Nephron (organoid): ENCODE measurements around the gene PARD3.

Source experiments
- H3K27ac Mint-ChIP-seq, 3 experiments: 2 replicates each; pipeline ENCODE4 v1.8.0; 2020; ENCODE audit warnings: mixed read lengths in 3 of 3, mild to moderate bottlenecking in 2 of 3, moderate library complexity in 1 of 3
- H3K27me3 Mint-ChIP-seq: 2 replicates; pipeline ENCODE4 v1.8.0; 2021; ENCODE audit warnings: low read depth, mild to moderate bottlenecking, moderate library complexity, mixed read lengths
- H3K36me3 Mint-ChIP-seq: 2 replicates; pipeline ENCODE4 v1.8.0; 2020; ENCODE audit warnings: low read depth, mixed read lengths
- H3K4me1 Mint-ChIP-seq: 2 replicates; pipeline ENCODE4 v1.8.0; 2020; ENCODE audit warnings: mixed read lengths
- H3K4me3 Mint-ChIP-seq, 3 experiments: 2 replicates each; pipeline ENCODE4 v1.8.0; 2020; ENCODE audit warnings: mild to moderate bottlenecking in 3 of 3, mixed read lengths in 3 of 3, moderate library complexity in 2 of 3
- H3K9me3 Mint-ChIP-seq: 2 replicates; pipeline ENCODE4 v1.8.0; 2020; ENCODE audit warnings: mixed read lengths
- CTCF ChIP-seq, 3 experiments: fragments of 200-600 bp; sonication (generic); IDR thresholded peaks; one replicate each; pipeline ENCODE4 v1.5.0; 2021; ENCODE audit warnings: antibody characterized with exemption in 3 of 3; ENCODE audit not compliant: unreplicated experiment in 3 of 3

PARD3 gene

GRCh38 chr10:34166354-34166753 lies 648.7 kb downstream of the PARD3 start:
- H3K27ac Mint-ChIP-seq, result peak overlapping the region in 2 of 3 experiments; percentile 13 to 30
- no peaks in the 10 kb centered on the region for H3K9me3 Mint-ChIP-seq
- no peaks in the 10 kb centered on the region for H3K27me3 Mint-ChIP-seq
- no peak overlapping the region for H3K4me3 Mint-ChIP-seq
- TF ChIP-seq CTCF (IDR thresholded peaks at IDR 0.05; ENCODE audit: unreplicated experiment in 3 of 3), result no peak
- peaks cover 10% of the 10 kb centered on the region for H3K36me3 Mint-ChIP-seq
- H3K4me1 Mint-ChIP-seq, result peaks cover 41% of the 10 kb centered on the region

- Mint-ChIP-seq H3K36me3 (peaks cover 9% of the 10 kb centered on the region), H3K27ac (peak overlapping the region in 1 of 3 experiments; percentile 1)
- no peak for TF ChIP-seq CTCF (IDR thresholded peaks at IDR 0.05; ENCODE audit: unreplicated experiment in 3 of 3)
Observed at GRCh38 chr10:34164029-34164428, 651.1 kb downstream of the PARD3 start.

GRCh38 chr10:34163075-34163905 lies 651.8 kb downstream of the PARD3 start:
- Mint-ChIP-seq H3K27ac (peak overlapping the region in 1 of 3 experiments; percentile 12), H3K4me1 (peaks cover 17% of the 10 kb centered on the region), H3K4me3 (no peak overlapping the region), H3K9me3 (no peaks in the 10 kb centered on the region), H3K27me3 (no peaks in the 10 kb centered on the region), H3K36me3 (peaks cover 9% of the 10 kb centered on the region)
- no peak for TF ChIP-seq CTCF (IDR thresholded peaks at IDR 0.05; ENCODE audit: unreplicated experiment in 3 of 3)

More at GRCh38 chr10:34164029-34164428, 651.1 kb downstream of the PARD3 start:
- no peak overlapping the region for H3K4me3 Mint-ChIP-seq
- H3K27me3 Mint-ChIP-seq, result no peaks in the 10 kb centered on the region
- H3K4me1 Mint-ChIP-seq, result peaks cover 23% of the 10 kb centered on the region
- no peaks in the 10 kb centered on the region for H3K9me3 Mint-ChIP-seq

GRCh38 chr10:34161777-34162370 lies 653.2 kb downstream of the PARD3 start:
- no peak overlapping the region for H3K4me3 Mint-ChIP-seq
- no peaks in the 10 kb centered on the region for H3K27me3 Mint-ChIP-seq
- H3K36me3 Mint-ChIP-seq, result peaks cover 9% of the 10 kb centered on the region
- no peak for TF ChIP-seq CTCF (IDR thresholded peaks at IDR 0.05; ENCODE audit: unreplicated experiment in 3 of 3)
- peaks cover 10% of the 10 kb centered on the region for H3K4me1 Mint-ChIP-seq
- H3K27ac Mint-ChIP-seq, result no peak overlapping the region
- H3K9me3 Mint-ChIP-seq, result no peaks in the 10 kb centered on the region

GRCh38 chr10:34160595-34160994 lies 654.5 kb downstream of the PARD3 start:
- no peaks in the 10 kb centered on the region for H3K27me3 Mint-ChIP-seq
- peaks cover 9% of the 10 kb centered on the region for H3K36me3 Mint-ChIP-seq
- no peak for TF ChIP-seq CTCF (IDR thresholded peaks at IDR 0.05; ENCODE audit: unreplicated experiment in 3 of 3)
- no peaks in the 10 kb centered on the region for H3K9me3 Mint-ChIP-seq
- no peak overlapping the region for H3K27ac Mint-ChIP-seq
- H3K4me1 Mint-ChIP-seq, result peaks cover 12% of the 10 kb centered on the region
- no peak overlapping the region for H3K4me3 Mint-ChIP-seq
